Measurements from ENCODE around the gene CD6. TPM values are rescaled to one million over a fixed set of nuclear protein-coding genes. Genes with fewer than 3 reads are reported as not detected.

The CD6 gene
- not detected in 2 replicates for total RNA-seq

GRCh38 chr11:60971520-60971919, at the start of gene CD6:
Gene CD6 (plus strand): TSS chr11:60971680. CDS start chr11:60971866, 186 bp downstream.

GRCh38 chr11:60924110-60924905, 47.2 kb upstream of the CD6 start, which contains the start of gene TMEM132A:
Gene TMEM132A (plus strand): TSS chr11:60924460. CDS start chr11:60924634, 174 bp downstream.

GRCh38 chr11:60951904-60952741, 19.4 kb upstream of the CD6 start, which contains the start of gene SLC15A3:
Gene SLC15A3 (minus strand): TSS chr11:60952176. CDS start chr11:60951551, 625 bp downstream.

Other genes starting within 250 kb of the CD6 start
- not detected in 2 replicates for gene MS4A18, start 247.0 kb upstream of the CD6 start, total RNA-seq
- gene MS4A15, start 214.8 kb upstream of the CD6 start, total RNA-seq: not detected in 2 replicates
- not detected in 2 replicates for gene MS4A10, start 186.3 kb upstream of the CD6 start, total RNA-seq
- 16.4 and 23.4 TPM in 2 replicates for gene CCDC86, start 129.6 kb upstream of the CD6 start, total RNA-seq
- gene PTGDR2, start 115.7 kb upstream of the CD6 start, total RNA-seq: not detected in 2 replicates
- 0.89 TPM in 1 of 2 replicates, not detected in the other for gene ZP1, start 104.1 kb upstream of the CD6 start, total RNA-seq
- gene PRPF19, start 65.1 kb upstream of the CD6 start, total RNA-seq: 88.6 and 89.9 TPM in 2 replicates
- 44.1 and 54.8 TPM in 2 replicates for gene TMEM109, start 57.5 kb upstream of the CD6 start, total RNA-seq
- 20.6 and 22.2 TPM in 2 replicates for gene TMEM132A, start 47.2 kb upstream of the CD6 start, total RNA-seq
- gene SLC15A3, start 19.5 kb upstream of the CD6 start, total RNA-seq: 2.6 and 13.5 TPM in 2 replicates
- gene CD5, start 130.8 kb downstream of the CD6 start, total RNA-seq: not detected in 2 replicates
- 14.5 and 21.0 TPM in 2 replicates for gene VPS37C, start 189.7 kb downstream of the CD6 start, total RNA-seq
- not detected in 2 replicates for gene PGA3, start 231.8 kb downstream of the CD6 start, total RNA-seq

Measured in myometrial cell (primary cell).